ENCODE data around the gene PNLIPRP3. TPM values are rescaled to one million over a fixed set of nuclear protein-coding genes. Genes with fewer than 3 reads are reported as not detected.
A peak's percentile ranks its signal among the peaks of the same experiment; 100 is the strongest.

Gene PNLIPRP3
- total RNA-seq, 2 donors from 2014 or later = 0.14 TPM; not detected in 1

DNA sequence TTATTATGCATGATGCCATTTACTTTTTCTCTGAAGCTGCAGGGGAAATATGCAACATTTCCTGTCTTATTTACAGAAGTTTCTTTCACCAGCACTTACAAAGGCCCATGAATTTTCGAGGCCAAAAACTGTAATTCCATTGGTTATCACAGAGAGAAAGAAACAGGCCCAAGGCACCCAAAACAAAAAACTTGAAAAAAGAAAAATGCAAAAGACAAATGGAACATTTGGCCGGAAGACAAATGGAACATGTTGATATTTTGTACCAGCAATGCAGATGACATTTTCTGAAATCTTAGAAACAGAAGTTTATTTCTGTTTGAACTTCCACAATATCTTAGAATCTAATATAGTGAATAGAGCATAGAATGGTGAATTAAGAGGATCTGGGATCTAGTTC lies 61.8 kb downstream of the PNLIPRP3 start:
- no peaks in the 10 kb centered on the region for H3K4me1 ChIP-seq (replicated peaks)
- 62% methylated on average over 2 of the region's 2 CpGs for WGBS
- no peak for DNase-seq (ENCODE audit: low spot score)

DNA sequence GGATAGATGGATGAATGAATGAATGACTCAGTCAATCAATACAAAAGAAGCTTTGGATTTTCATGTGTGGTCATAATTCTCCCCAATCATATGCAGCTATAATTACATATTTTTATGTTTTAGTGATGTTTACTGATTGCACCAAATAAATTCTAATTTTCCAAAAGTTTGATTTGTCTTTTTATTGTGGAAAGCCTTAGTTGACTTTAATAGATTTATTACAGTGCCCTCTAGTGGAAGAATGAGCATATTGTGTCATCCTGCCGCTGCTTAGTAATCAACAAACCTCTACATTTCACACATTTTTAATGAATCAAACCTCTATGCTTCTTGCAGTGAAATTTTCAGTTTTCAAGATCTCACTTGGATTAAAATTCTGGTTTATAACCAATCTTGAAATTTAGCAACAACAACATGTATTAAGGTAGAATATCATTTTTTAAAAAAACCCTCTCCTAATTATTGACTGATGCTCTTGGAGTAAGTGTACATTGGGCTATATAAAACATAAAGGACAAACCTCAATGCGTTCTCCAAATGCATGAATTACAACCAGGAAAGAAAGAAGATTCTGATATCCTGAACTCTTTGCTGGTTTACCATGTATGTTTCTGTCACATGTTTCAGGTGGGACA lies 62.5 kb downstream of the PNLIPRP3 start:
- Histone ChIP-seq H3K4me1 (replicated peaks) (no peaks in the 10 kb centered on the region), H3K27ac (no peak overlapping the region), H3K27me3 (replicated peaks; ENCODE audit: insufficient read depth) (peaks cover 2% of the 10 kb centered on the region), H3K4me3 (no peak overlapping the region), H3K36me3 (no peaks in the 10 kb centered on the region), H3K9me3 (no peaks in the 10 kb centered on the region)
- 20% methylated on average over 2 of the region's 2 CpGs for WGBS
- DNase-seq (ENCODE audit: low spot score) = no peak
- intact Hi-C loops (cut with DNase I) = no loop called here
- TF ChIP-seq, protein P1, sequence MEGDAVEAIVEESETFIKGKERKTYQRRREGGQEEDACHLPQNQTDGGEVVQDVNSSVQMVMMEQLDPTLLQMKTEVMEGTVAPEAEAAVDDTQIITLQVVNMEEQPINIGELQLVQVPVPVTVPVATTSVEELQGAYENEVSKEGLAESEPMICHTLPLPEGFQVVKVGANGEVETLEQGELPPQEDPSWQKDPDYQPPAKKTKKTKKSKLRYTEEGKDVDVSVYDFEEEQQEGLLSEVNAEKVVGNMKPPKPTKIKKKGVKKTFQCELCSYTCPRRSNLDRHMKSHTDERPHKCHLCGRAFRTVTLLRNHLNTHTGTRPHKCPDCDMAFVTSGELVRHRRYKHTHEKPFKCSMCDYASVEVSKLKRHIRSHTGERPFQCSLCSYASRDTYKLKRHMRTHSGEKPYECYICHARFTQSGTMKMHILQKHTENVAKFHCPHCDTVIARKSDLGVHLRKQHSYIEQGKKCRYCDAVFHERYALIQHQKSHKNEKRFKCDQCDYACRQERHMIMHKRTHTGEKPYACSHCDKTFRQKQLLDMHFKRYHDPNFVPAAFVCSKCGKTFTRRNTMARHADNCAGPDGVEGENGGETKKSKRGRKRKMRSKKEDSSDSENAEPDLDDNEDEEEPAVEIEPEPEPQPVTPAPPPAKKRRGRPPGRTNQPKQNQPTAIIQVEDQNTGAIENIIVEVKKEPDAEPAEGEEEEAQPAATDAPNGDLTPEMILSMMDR (IDR thresholded peaks at IDR 0.05) = peak in 3 of 4 experiments; percentile 29 to 43 (median 35)
- TF ChIP-seq POLR2A (IDR thresholded peaks at IDR 0.05) = no peak

More for the DNA sequence above, 61.8 kb downstream of the PNLIPRP3 start:
- H3K36me3 ChIP-seq = no peaks in the 10 kb centered on the region
- TF ChIP-seq, protein P1 (IDR thresholded peaks at IDR 0.05) = no peak
- TF ChIP-seq POLR2AphosphoS5 (IDR thresholded peaks at IDR 0.05) (no peak), POLR2A (IDR thresholded peaks at IDR 0.05) (no peak)
- intact Hi-C loops (cut with DNase I) = no loop called here
- H3K27me3 ChIP-seq (replicated peaks; ENCODE audit: insufficient read depth) = peaks cover 2% of the 10 kb centered on the region
- no peak overlapping the region for H3K27ac ChIP-seq
- no peak overlapping the region for H3K4me3 ChIP-seq
- no peaks in the 10 kb centered on the region for H3K9me3 ChIP-seq

DNA sequence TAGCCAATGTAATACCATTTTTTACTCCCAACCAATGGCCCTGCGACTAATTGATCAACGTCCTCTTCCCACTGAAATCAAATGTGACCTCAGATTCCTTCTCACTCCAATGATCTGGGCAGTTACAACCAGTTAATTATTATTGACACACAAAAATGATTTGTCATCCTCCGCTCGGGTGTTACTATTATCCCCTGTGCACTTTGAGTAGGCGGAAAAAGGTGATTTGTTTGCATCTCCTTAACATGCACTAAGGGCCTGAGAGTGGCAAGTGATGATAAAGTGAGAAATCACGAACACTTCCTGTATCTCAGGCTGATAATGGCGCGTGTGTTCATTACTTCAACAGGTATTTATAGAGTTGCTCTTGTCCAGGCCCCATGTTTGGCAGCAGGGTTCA lies 77.1 kb downstream of the PNLIPRP3 start:
- TF ChIP-seq POLR2A (IDR thresholded peaks at IDR 0.05) (no peak), POLR2AphosphoS5 (IDR thresholded peaks at IDR 0.05) (no peak)
- TF ChIP-seq, protein P1 (IDR thresholded peaks at IDR 0.05) = no peak
- Histone ChIP-seq H3K27ac (no peak overlapping the region), H3K4me3 (no peak overlapping the region), H3K9me3 (no peaks in the 10 kb centered on the region), H3K36me3 (no peaks in the 10 kb centered on the region), H3K27me3 (replicated peaks; ENCODE audit: insufficient read depth) (no peaks in the 10 kb centered on the region), H3K4me1 (replicated peaks) (no peaks in the 10 kb centered on the region)
- intact Hi-C loops (cut with DNase I) = no loop called here
- WGBS = 73% methylated on average over 8 of the region's 8 CpGs
- no peak for DNase-seq (ENCODE audit: low spot score)

DNA sequence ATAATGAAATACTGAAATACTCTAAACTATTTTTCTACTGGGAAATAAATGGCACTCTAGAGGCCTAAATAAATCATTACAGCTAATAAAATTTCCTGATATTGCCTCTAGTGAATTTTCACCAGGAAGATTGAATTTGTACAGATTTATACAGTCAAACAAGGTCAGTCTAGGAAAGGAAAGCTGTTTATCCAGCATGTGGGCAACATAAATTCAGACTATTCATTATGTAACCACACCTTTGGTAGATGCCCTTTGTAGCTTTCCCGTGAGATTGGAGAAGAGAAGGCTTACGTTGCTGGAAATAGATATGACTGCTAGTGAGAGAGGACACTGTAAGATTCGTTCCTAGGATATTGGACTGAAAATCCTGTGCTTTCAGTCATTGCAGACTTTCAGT lies 82.9 kb downstream of the PNLIPRP3 start:
- no peaks in the 10 kb centered on the region for H3K36me3 ChIP-seq
- intact Hi-C loops (cut with DNase I) = no loop called here
- H3K27ac ChIP-seq = no peak overlapping the region
- no peaks in the 10 kb centered on the region for H3K27me3 ChIP-seq (replicated peaks; ENCODE audit: insufficient read depth)
- no peak overlapping the region for H3K4me3 ChIP-seq
- 65% methylated on average over 3 of the region's 3 CpGs for WGBS
- no peak for TF ChIP-seq POLR2A (IDR thresholded peaks at IDR 0.05)
- TF ChIP-seq POLR2AphosphoS5 (IDR thresholded peaks at IDR 0.05) = no peak
- DNase-seq (ENCODE audit: low spot score) = no peak
- H3K9me3 ChIP-seq = no peaks in the 10 kb centered on the region
- no peaks in the 10 kb centered on the region for H3K4me1 ChIP-seq (replicated peaks)

DNA sequence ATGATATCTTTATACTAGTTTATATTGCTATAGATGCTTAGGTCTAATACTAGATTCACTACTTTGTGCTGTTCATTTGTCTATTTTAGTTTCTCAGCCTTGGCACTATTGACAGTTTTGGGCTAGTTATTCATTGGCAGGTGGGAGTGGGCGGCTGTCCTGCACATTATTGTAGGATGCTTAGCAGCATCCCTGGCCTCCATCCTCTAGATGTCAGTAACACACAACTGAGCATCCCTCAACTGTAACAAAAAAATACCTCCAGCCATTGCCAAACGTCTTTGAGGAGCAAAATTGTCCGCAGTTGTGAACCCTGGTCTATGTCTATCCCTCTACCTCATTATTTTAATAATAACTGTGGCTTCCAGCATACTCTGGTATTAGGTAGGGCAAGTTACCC lies 83.7 kb downstream of the PNLIPRP3 start:
- H3K27me3 ChIP-seq (replicated peaks; ENCODE audit: insufficient read depth) = no peaks in the 10 kb centered on the region
- DNase-seq (ENCODE audit: low spot score) = no peak
- H3K36me3 ChIP-seq = no peaks in the 10 kb centered on the region
- no peak overlapping the region for H3K4me3 ChIP-seq
- TF ChIP-seq POLR2AphosphoS5 (IDR thresholded peaks at IDR 0.05) = no peak
- no peak for TF ChIP-seq POLR2A (IDR thresholded peaks at IDR 0.05)
- TF ChIP-seq, protein P1 (IDR thresholded peaks at IDR 0.05) = no peak
- 61% methylated on average over 3 of the region's 3 CpGs for WGBS
- intact Hi-C loops (cut with DNase I) = no loop called here
- no peaks in the 10 kb centered on the region for H3K4me1 ChIP-seq (replicated peaks)
- H3K27ac ChIP-seq = no peak overlapping the region
- no peaks in the 10 kb centered on the region for H3K9me3 ChIP-seq
